Mucosa of descending colon (tissue), 3 donors: ENCODE results near the gene CFAP77. TPM values are rescaled to one million over a fixed set of nuclear protein-coding genes. Genes with fewer than 3 reads are reported as not detected.

Experiments
- ATAC-seq: fragments of 200-7000 bp; cut with Tn5 transposase; one replicate; pipeline ENCODE4 v1.9.1; 2020; ENCODE audit warnings: mild to moderate bottlenecking, moderate library complexity
- DNase-seq, 3 donors: peaks; one replicate each; pipeline ENCODE4 v3.0.0-alpha.2; 2020
- H3K36me3 ChIP-seq: fragments of 200-600 bp; one replicate; pipeline ENCODE4 v1.8.0; 2021; ENCODE audit warnings: low read depth, mild to moderate bottlenecking
- H3K4me1 ChIP-seq: fragments of 200-600 bp; one replicate; pipeline ENCODE4 v1.8.0; 2021; ENCODE audit warnings: low read depth, mild to moderate bottlenecking
- H3K4me3 ChIP-seq: fragments of 200-600 bp; one replicate; pipeline ENCODE4 v1.8.0; 2021; ENCODE audit warnings: mild to moderate bottlenecking
- H3K9me3 ChIP-seq: fragments of 200-600 bp; one replicate; pipeline ENCODE4 v1.8.0; 2021; ENCODE audit warnings: mild to moderate bottlenecking
- CTCF ChIP-seq: fragments of 200-600 bp; IDR thresholded peaks from one replicate; pipeline ENCODE4 v1.8.0; 2022; ENCODE audit warnings: antibody characterized with exemption, mild to moderate bottlenecking
- intact Hi-C, 2 donors: fragments of 100-400 bp; cut with DNase I in 1 of 2; cut with micrococcal nuclease in 1 of 2; formaldehyde crosslinking; loops; one replicate each; pipeline versions ENCODE4 v1.11.0 to v1.11.1; 2022; cut with DNase I, micrococcal nuclease
- total RNA-seq, 3 donors: library from RNA; stranded (reverse); fragmentation: NEBNext Ultra II Directional in 2 of 3; extraction: Animal tissue kit (Norgen Biotek cat#: 25700) in 2 of 3; gene quantifications; one replicate each; pipeline versions ENCODE4 v1.2.1 to v1.2.4, GENCODE V29; 2021 to 2023
- donor health status: DM: no; HTN: no; CAD: no; lungs with moderate emphysema.
- donor health status: DM: no; HTN: no; CAD: no.
- donor health status: DM: no; HTN: yes; CAD: no.

The CFAP77 gene
- total RNA-seq, 3 donors from 2014 or later = not detected

GRCh38 chr9:132504488-132504887, 94.5 kb downstream of the CFAP77 start:
- DNase-seq (no peak), ATAC-seq (no peak)
- no peak overlapping the region for H3K4me3 ChIP-seq
- H3K9me3 ChIP-seq = no peaks in the 10 kb centered on the region
- no peaks in the 10 kb centered on the region for H3K36me3 ChIP-seq
- intact Hi-C loops = no loop called here
- no peaks in the 10 kb centered on the region for H3K4me1 ChIP-seq
- TF ChIP-seq CTCF = no peak

- intact Hi-C loops = loop anchor here in 1 of 2 donors (5.0 kb wide), 1 partner anchor 71 kb away; no protein-coding TSS in a partner anchor
- no peak for TF ChIP-seq CTCF
- H3K4me3 ChIP-seq = no peak overlapping the region
- no peaks in the 10 kb centered on the region for H3K9me3 ChIP-seq
- DNase-seq (no peak), ATAC-seq (no peak)
- H3K4me1 ChIP-seq = no peaks in the 10 kb centered on the region
- H3K36me3 ChIP-seq = no peaks in the 10 kb centered on the region
Measured at GRCh38 chr9:132505991-132506655, 96.1 kb downstream of the CFAP77 start.

- no peak overlapping the region for H3K4me3 ChIP-seq
- no peaks in the 10 kb centered on the region for H3K9me3 ChIP-seq
- DNase-seq (no peak), ATAC-seq (no peak)
- intact Hi-C loops = loop anchor here in 1 of 2 donors (5.0 kb wide), 1 partner anchor 70 kb away; no protein-coding TSS in a partner anchor
- no peaks in the 10 kb centered on the region for H3K36me3 ChIP-seq
- no peaks in the 10 kb centered on the region for H3K4me1 ChIP-seq
- TF ChIP-seq CTCF = no peak
Measured at GRCh38 chr9:132506977-132507669, 97.1 kb downstream of the CFAP77 start.

GRCh38 chr9:132507670-132508469, 97.9 kb downstream of the CFAP77 start:
- TF ChIP-seq CTCF = peak; percentile 50
- Histone ChIP-seq H3K9me3 (no peaks in the 10 kb centered on the region), H3K4me1 (no peaks in the 10 kb centered on the region), H3K4me3 (no peak overlapping the region), H3K36me3 (no peaks in the 10 kb centered on the region)
- peak; percentile 76 for ATAC-seq
- intact Hi-C loops = loop anchor here in 1 of 2 donors (5.0 kb wide), 1 partner anchor 69 kb away; no protein-coding TSS in a partner anchor
- peak in 2 of 3 donors; percentile 70 to 88 for DNase-seq
